ENCODE data around the gene NCAM1.

Gene NCAM1

GRCh38 chr11:112972399-112973145, 11.4 kb downstream of the NCAM1 start:
- H4K20me1 ChIP-seq (ENCODE audit: insufficient read depth, low read length), result no peaks in the 10 kb centered on the region
- peaks cover 4% of the 10 kb centered on the region for H3K27me3 ChIP-seq (ENCODE audit: insufficient read depth, low read length, poor library complexity)
- no peak overlapping the region for H2AFZ ChIP-seq (ENCODE audit: low read depth, low read length)
- no peak overlapping the region for H3K9ac ChIP-seq (ENCODE audit: low read depth, low read length)
- no peaks in the 10 kb centered on the region for H3K4me1 ChIP-seq (ENCODE audit: insufficient read depth, low read length)
- no peak overlapping the region for H3K4me2 ChIP-seq (ENCODE audit: insufficient read depth, low read length)
- H3K9me3 ChIP-seq (ENCODE audit: insufficient read depth, low read length, severe bottlenecking), result no peaks in the 10 kb centered on the region
- H3K36me3 ChIP-seq (ENCODE audit: insufficient read depth, low read length), result no peaks in the 10 kb centered on the region
- TF ChIP-seq EZH2 (IDR thresholded peaks at IDR 0.05; ENCODE audit: borderline replicate concordance, low read depth, low read length, severe bottlenecking) (no peak), CTCF (IDR thresholded peaks at IDR 0.05; ENCODE audit: borderline replicate concordance, extremely low read depth, low read length, poor library complexity, severe bottlenecking) (no peak)
- H3K27ac ChIP-seq (ENCODE audit: low read length), result no peak overlapping the region
- ATAC-seq (ENCODE audit: insufficient read depth, low read depth) (no peak), DNase-seq (no peak)
- H3K79me2 ChIP-seq (ENCODE audit: insufficient read depth, low read length), result no peaks in the 10 kb centered on the region
- H3K4me3 ChIP-seq (ENCODE audit: low read depth in 1 of 2, low read length in 2 of 2), result no peak overlapping the region

GRCh38 chr11:112975051-112975450, 13.8 kb downstream of the NCAM1 start:
- H3K4me1 ChIP-seq (ENCODE audit: insufficient read depth, low read length), result no peaks in the 10 kb centered on the region
- DNase-seq (no peak), ATAC-seq (ENCODE audit: insufficient read depth, low read depth) (no peak)
- no peak for TF ChIP-seq CTCF (IDR thresholded peaks at IDR 0.05; ENCODE audit: borderline replicate concordance, extremely low read depth, low read length, poor library complexity, severe bottlenecking)
- TF ChIP-seq EZH2 (IDR thresholded peaks at IDR 0.05; ENCODE audit: borderline replicate concordance, low read depth, low read length, severe bottlenecking), result no peak
- H3K9ac ChIP-seq (ENCODE audit: low read depth, low read length), result no peak overlapping the region
- H3K79me2 ChIP-seq (ENCODE audit: insufficient read depth, low read length), result no peaks in the 10 kb centered on the region
- H3K36me3 ChIP-seq (ENCODE audit: insufficient read depth, low read length), result no peaks in the 10 kb centered on the region
- H3K9me3 ChIP-seq (ENCODE audit: insufficient read depth, low read length, severe bottlenecking), result no peaks in the 10 kb centered on the region
- peaks cover 4% of the 10 kb centered on the region for H3K27me3 ChIP-seq (ENCODE audit: insufficient read depth, low read length, poor library complexity)
- no peak overlapping the region for H3K4me3 ChIP-seq (ENCODE audit: low read depth in 1 of 2, low read length in 2 of 2)
- H3K4me2 ChIP-seq (ENCODE audit: insufficient read depth, low read length), result no peak overlapping the region
- H3K27ac ChIP-seq (ENCODE audit: low read length), result no peak overlapping the region
- H2AFZ ChIP-seq (ENCODE audit: low read depth, low read length), result no peak overlapping the region
- H4K20me1 ChIP-seq (ENCODE audit: insufficient read depth, low read length), result no peaks in the 10 kb centered on the region

GRCh38 chr11:112975493-112975892, 14.3 kb downstream of the NCAM1 start:
- H3K4me1 ChIP-seq (ENCODE audit: insufficient read depth, low read length), result no peaks in the 10 kb centered on the region
- H4K20me1 ChIP-seq (ENCODE audit: insufficient read depth, low read length), result no peaks in the 10 kb centered on the region
- no peaks in the 10 kb centered on the region for H3K9me3 ChIP-seq (ENCODE audit: insufficient read depth, low read length, severe bottlenecking)
- TF ChIP-seq CTCF (IDR thresholded peaks at IDR 0.05; ENCODE audit: borderline replicate concordance, extremely low read depth, low read length, poor library complexity, severe bottlenecking) (no peak), EZH2 (IDR thresholded peaks at IDR 0.05; ENCODE audit: borderline replicate concordance, low read depth, low read length, severe bottlenecking) (no peak)
- no peak overlapping the region for H2AFZ ChIP-seq (ENCODE audit: low read depth, low read length)
- H3K9ac ChIP-seq (ENCODE audit: low read depth, low read length), result no peak overlapping the region
- peaks cover under 1% of the 10 kb centered on the region for H3K27me3 ChIP-seq (ENCODE audit: insufficient read depth, low read length, poor library complexity)
- H3K4me3 ChIP-seq (ENCODE audit: low read depth in 1 of 2, low read length in 2 of 2), result no peak overlapping the region
- H3K79me2 ChIP-seq (ENCODE audit: insufficient read depth, low read length), result no peaks in the 10 kb centered on the region
- no peak overlapping the region for H3K4me2 ChIP-seq (ENCODE audit: insufficient read depth, low read length)
- H3K27ac ChIP-seq (ENCODE audit: low read length), result no peak overlapping the region
- no peak for ATAC-seq (ENCODE audit: insufficient read depth, low read depth)
- H3K36me3 ChIP-seq (ENCODE audit: insufficient read depth, low read length), result no peaks in the 10 kb centered on the region
- DNase-seq, result no peak
